ENCODE measurements around the gene SNX9. TPM values are rescaled to one million over a fixed set of nuclear protein-coding genes. Genes with fewer than 3 reads are reported as not detected.

Gene SNX9
- total RNA-seq, 2 experiments from 2014 or later, result 46.6 to 48.5 TPM

- no peaks in the 10 kb centered on the region for H3K4me1 Mint-ChIP-seq (ENCODE audit: low read depth)
- Histone ChIP-seq H3K4me3 (ENCODE audit: low read length) (no peak overlapping the region), H3K4me1 (ENCODE audit: insufficient read depth, low read length) (no peaks in the 10 kb centered on the region), H3K9me3 (ENCODE audit: control insufficient read depth in 1 of 2, insufficient read depth in 1 of 2, low read length in 2 of 2) (peaks cover 15 to 23% of the 10 kb centered on the region in 2 experiments), H3K27ac (ENCODE audit: low read depth in 1 of 2, low read length in 2 of 2) (no peak overlapping the region), H3K36me3 (ENCODE audit: insufficient read depth, low read length) (no peaks in the 10 kb centered on the region), H3K27me3 (ENCODE audit: control insufficient read depth in 1 of 2, insufficient read depth in 2 of 2, low read length in 2 of 2) (no peaks in the 10 kb centered on the region)
- ChIA-PET CTCF (no interaction called here), POLR2A (no interaction called here)
- intact Hi-C loops (cut with DNase I, micrococcal nuclease), result no loop called here
- no peak for ATAC-seq (ENCODE audit: poor library complexity)
- peaks cover 14% of the 10 kb centered on the region for H3K9me3 Mint-ChIP-seq
- H3K27me3 Mint-ChIP-seq, result no peaks in the 10 kb centered on the region
- TF ChIP-seq CTCF (IDR thresholded peaks at IDR 0.05), result no peak
- peaks cover 4% of the 10 kb centered on the region for H3K36me3 Mint-ChIP-seq (ENCODE audit: low read depth)
- H3K27ac Mint-ChIP-seq, result no peak overlapping the region
- no peak overlapping the region for H3K4me3 Mint-ChIP-seq
- no peak for DNase-seq
Observed at GRCh38 chr6:157955675-157956074, 132.6 kb downstream of the SNX9 start.

DNA sequence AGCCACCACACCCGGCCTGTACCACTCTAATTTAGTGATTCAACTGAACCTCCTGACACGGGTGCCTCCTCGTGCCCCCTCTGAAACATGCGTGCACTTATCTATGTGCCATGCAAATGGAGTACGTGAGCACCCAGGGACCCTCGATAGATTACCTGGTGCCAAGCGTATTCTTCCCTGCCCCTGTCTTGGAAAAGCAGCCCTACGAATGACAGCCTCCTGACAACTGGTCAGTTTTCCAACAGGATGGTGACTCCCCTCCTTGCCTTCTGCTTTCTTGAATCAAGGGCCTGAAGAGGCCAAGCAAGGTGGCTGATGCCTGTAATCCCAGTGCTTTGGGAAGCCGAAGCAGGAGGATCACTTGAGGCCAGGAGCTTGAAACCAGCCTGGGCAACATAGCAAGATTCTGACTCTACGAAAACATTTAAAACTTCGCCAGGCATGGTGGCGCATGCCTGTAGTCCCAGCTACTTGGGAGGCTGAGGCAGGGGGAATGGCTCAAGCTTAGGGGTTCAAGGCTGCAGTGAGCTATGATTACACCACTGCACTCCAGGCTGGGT lies 133.2 kb downstream of the SNX9 start:
- Histone ChIP-seq H3K27me3 (ENCODE audit: control insufficient read depth in 1 of 2, insufficient read depth in 2 of 2, low read length in 2 of 2) (no peaks in the 10 kb centered on the region), H3K27ac (ENCODE audit: low read depth in 1 of 2, low read length in 2 of 2) (no peak overlapping the region), H3K4me1 (ENCODE audit: insufficient read depth, low read length) (no peaks in the 10 kb centered on the region), H3K36me3 (ENCODE audit: insufficient read depth, low read length) (no peaks in the 10 kb centered on the region), H3K4me3 (ENCODE audit: low read length) (no peak overlapping the region), H3K9me3 (ENCODE audit: control insufficient read depth in 1 of 2, insufficient read depth in 1 of 2, low read length in 2 of 2) (peaks cover 15 to 23% of the 10 kb centered on the region in 2 experiments)
- no peak for ATAC-seq (ENCODE audit: poor library complexity)
- H3K36me3 Mint-ChIP-seq (ENCODE audit: low read depth), result peaks cover 4% of the 10 kb centered on the region
- intact Hi-C loops (cut with DNase I, micrococcal nuclease), result no loop called here
- no peak for TF ChIP-seq CTCF (IDR thresholded peaks at IDR 0.05)
- DNase-seq, result no peak
- H3K9me3 Mint-ChIP-seq, result peaks cover 14% of the 10 kb centered on the region
- CTCF ChIA-PET, result interaction anchor here (0.9 kb wide), 1 partner anchor 14 kb away, joined by 3 read pairs; no protein-coding TSS in a partner anchor
- H3K4me1 Mint-ChIP-seq (ENCODE audit: low read depth), result no peaks in the 10 kb centered on the region
- no peak overlapping the region for H3K4me3 Mint-ChIP-seq
- no peak overlapping the region for H3K27ac Mint-ChIP-seq
- POLR2A ChIA-PET, result no interaction called here
- H3K27me3 Mint-ChIP-seq, result no peaks in the 10 kb centered on the region

DNA sequence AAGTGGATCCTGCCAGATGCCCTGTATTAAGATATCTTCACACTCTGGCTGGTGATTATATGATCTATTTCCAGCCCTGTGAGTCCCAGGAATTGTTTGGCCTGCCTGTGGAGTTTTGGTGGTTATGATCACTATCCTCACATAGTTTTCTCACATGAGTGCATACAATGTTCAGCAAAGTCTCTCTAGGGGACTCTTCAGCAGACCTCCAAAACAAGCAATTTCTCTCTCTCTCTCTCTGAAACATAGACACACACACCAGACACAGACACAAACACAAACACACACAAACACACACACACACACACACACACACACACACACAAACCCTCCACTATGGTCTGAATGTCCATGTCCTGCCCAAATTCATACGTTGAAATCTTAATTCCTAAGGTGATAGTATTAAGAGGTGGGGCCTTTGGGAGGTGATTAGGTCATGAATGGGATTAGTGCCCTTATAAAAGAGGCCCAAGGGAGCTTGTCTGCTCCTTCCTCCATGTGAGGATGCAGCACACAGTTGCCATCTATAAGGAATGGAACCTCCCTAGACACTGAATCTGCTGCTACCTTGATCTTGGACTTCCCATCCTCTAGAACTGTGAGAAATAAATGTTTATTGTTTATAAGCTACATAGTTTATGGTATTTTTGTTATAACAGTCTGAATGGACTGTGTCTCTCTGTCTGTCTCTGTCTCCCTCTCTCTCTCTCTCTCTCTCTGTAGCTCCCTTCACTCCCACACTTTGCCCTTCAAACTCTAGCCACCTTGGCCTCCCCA lies 136.6 kb downstream of the SNX9 start:
- intact Hi-C loops (cut with DNase I, micrococcal nuclease), result no loop called here
- no peak overlapping the region for H3K27ac ChIP-seq (ENCODE audit: low read depth in 1 of 2, low read length in 2 of 2)
- Mint-ChIP-seq H3K36me3 (ENCODE audit: low read depth) (peaks cover 4% of the 10 kb centered on the region), H3K27me3 (no peaks in the 10 kb centered on the region), H3K4me3 (no peak overlapping the region), H3K4me1 (ENCODE audit: low read depth) (peaks cover 18% of the 10 kb centered on the region), H3K9me3 (peaks cover 14% of the 10 kb centered on the region), H3K27ac (no peak overlapping the region)
- H3K4me1 ChIP-seq (ENCODE audit: insufficient read depth, low read length), result peaks cover 17% of the 10 kb centered on the region
- DNase-seq (no peak), ATAC-seq (ENCODE audit: poor library complexity) (no peak)
- H3K36me3 ChIP-seq (ENCODE audit: insufficient read depth, low read length), result no peaks in the 10 kb centered on the region
- ChIA-PET POLR2A (no interaction called here), CTCF (no interaction called here)
- TF ChIP-seq CTCF (IDR thresholded peaks at IDR 0.05), result no peak
- H3K9me3 ChIP-seq (ENCODE audit: control insufficient read depth in 1 of 2, insufficient read depth in 1 of 2, low read length in 2 of 2), result peaks cover 15 to 23% of the 10 kb centered on the region in 2 experiments
- no peak overlapping the region for H3K4me3 ChIP-seq (ENCODE audit: low read length)
- no peaks in the 10 kb centered on the region for H3K27me3 ChIP-seq (ENCODE audit: control insufficient read depth in 1 of 2, insufficient read depth in 2 of 2, low read length in 2 of 2)
